ENCODE results near the gene CDK14.
"Not testable (repeated sequence)": the region's sequence is repeated elsewhere in the genome, so short reads cannot be mapped to it uniquely, and the experiment has no call there.

CDK14 gene

GRCh38 chr7:90923541-90923997, 327.4 kb downstream of the CDK14 start:
- DNase-seq = no peak

- DNase-seq = not testable (repeated sequence)
Measured at GRCh38 chr7:90928700-90929424, 332.7 kb downstream of the CDK14 start.

DNA sequence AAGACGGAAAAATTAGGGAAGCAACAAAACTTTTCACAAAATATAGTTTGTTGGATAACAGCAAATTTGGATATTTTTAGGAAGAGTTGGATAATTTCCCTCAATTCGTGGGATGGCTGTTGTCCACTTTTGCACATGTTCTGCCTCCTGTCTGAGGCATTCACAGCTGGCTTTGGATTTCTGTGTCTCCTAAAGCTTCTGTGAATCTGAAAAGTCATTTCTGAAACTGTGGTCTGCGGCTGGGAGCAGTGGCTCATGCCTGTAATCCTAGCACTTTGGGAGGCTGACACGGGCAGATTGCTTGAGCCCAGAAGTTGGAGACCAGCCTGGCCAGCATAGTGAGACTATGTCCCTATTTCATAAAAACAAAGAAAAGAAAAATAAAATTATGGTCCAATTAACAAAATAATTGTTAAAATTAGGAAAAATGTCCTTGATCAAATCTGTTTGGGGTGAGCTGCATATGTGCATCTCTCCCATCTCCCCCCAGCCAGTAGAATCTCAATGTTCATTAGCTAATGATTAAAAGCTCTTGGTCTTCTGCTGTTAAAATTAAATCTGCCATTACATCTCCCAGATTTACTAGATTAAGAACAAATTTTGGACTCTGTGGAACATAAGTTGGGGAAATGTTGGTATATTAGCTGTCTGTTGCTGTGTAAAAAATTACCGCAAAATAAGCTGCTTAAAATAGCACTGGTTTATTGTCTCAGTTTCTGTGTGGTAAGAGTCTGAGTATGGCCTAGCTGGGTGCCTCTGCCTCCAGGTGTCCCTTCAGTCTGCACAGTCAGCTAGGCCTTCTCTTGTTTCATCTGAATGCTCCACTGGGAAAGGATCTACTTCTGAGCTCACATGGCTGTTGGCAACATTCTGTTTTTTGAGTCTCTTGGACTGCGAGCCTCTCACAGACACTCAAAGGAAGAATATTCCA, 336.1 kb downstream of the CDK14 start:
- DNase-seq = no peak

GRCh38 chr7:90933041-90933440, 336.9 kb downstream of the CDK14 start:
- DNase-seq = no peak

GRCh38 chr7:90933984-90934383, 337.9 kb downstream of the CDK14 start:
- no peak for DNase-seq

DNA sequence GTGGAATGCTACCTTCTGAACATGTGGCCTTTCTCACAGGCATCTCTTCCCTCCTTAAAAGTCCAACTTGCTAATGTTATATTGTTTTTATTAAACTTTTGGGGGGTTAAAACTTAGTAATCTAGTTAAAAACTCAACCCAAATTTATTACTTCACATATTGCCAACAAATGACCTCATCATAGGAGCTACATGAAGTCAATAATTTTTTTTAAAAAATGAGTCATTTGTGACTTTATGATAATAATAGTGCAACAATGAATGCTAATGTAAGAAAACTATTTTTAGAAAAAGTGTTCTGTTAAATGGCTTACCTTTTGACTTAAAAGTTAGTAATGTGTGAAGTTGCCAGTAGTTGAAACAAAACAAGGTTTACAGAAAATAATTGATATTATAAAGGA, 342.2 kb downstream of the CDK14 start:
- DNase-seq = no peak

DNA sequence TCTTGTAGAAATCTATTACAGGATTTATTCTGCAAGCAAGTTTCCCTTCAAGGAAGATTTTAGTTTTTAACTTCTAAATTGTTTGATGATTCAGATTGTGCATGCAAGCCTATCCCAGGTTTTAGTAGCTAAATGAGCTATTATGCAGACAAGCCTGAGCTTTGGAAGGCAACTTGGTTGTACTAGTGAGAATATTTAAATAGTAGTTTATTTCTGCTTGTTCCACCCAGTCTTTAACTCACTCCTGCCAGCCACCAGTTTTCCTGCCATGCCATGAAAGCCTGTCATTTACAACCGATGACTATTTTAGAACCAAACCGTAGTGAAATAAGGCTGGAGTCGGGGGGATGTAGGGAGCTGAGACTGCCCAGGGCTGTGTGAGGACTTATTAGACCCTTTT, 343.5 kb downstream of the CDK14 start:
- no peak for DNase-seq

GRCh38 chr7:90944021-90944420, 347.9 kb downstream of the CDK14 start:
- DNase-seq = no peak

DNA sequence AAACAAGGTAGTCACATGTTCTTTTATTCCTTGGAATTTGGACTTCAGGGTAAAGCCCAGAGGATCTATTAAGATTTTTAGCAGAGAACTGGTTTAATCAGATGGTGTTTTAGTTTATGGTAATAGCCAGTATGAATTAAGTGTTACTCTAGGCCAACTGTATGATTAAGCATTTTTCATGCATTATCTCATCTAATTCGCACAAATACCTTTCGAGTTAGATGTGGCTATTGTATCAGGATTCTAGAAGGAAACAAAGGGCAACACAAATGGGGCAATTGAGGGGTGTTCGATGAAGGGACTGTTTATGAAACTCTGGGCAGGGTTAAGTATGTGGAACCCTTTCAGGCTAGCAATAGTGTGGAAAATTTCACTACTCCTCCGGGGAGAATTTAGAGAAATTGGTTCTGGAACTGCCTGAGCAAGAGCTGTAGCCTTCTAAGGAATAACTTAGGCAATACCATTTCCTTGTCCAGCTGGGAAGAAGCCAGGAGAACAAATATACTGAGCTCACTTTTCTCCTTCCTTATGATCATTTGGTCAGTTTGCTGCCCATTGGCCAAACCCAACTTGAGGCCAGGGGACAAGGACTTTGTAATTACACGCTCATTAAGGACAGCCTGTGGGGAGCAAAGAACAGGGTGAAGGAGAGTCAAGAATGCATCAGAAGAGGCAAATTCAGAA, 349.1 kb downstream of the CDK14 start:
- no peak for DNase-seq

DNA sequence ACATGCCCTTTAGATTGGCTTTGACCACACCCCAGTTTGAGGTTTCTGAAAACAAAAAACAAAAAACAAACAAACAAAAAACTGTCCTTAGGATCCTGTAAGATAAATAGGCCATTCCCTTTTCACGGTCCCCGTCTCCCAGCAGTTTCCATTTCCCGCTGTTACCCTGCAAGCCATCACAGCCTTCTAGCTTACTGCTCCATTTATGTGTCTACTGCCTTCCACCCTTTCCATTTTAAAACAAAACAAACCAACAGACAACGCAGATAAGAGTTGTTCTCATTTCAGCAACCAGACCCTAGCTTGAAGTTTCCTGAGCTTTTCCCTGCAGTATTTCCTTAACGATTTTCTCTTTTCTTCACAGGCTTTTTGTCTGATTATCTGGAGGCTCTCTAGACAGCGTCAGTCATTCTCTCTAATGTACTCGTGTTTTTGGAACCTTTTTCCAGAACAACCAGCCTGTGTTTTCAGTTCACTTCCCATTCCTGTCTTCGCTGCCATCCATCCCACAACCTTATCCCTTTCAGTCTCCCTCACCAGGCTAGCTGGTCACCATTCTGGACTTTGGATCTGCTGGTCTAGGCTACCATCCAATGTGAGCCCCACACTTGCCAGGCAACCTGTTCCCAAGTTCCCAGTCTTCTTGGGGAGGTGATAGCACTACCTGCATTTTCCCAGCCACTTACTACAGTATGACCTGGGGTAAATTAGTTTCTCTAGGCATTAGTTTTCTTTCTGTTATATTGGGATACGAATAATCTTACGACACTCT, 350.8 kb downstream of the CDK14 start:
- no peak for DNase-seq

DNA sequence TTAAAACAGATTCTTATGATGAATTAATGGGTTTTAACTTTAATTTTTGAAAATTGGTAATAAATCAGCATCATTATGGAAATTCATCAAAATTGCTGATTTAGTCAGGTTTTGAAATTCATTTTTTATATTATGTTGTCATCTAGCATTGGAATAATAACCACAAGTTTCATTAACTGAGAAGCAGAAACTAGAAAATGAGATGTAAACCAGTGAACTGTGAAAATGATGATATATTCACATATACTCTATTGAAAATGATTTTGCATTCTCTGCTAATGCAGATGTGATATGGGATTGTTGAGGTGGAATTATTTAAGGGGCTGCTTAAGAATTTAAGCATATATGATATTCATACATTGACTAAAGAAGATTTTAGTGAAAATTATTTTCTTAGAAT, 352.0 kb downstream of the CDK14 start:
- DNase-seq = no peak

DNA sequence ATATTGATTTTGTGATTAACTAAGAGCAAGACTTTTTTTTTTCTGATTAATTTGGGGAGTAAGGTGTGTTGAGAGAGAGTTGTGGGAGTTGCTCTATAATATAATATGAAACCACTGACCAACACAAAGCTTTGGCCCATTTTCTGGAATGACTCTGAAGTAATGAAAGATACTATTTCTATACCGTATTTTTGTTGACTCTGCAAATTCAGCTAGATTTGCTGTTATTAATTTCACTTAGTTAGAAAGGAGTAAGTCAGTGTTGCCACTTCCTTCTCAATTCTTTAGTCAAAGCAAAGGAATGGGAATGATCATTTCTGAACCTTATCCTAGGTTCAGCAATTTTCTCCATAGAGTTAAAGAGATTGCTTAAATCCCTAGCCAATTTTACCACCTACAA, 355.1 kb downstream of the CDK14 start:
- no peak for DNase-seq

- DNase-seq = no peak
Measured at GRCh38 chr7:90951986-90952954, 356.1 kb downstream of the CDK14 start.

GRCh38 chr7:90955641-90956207, 359.6 kb downstream of the CDK14 start:
- DNase-seq = no peak

GRCh38 chr7:90957883-90958282, 361.8 kb downstream of the CDK14 start:
- no peak for DNase-seq

DNA sequence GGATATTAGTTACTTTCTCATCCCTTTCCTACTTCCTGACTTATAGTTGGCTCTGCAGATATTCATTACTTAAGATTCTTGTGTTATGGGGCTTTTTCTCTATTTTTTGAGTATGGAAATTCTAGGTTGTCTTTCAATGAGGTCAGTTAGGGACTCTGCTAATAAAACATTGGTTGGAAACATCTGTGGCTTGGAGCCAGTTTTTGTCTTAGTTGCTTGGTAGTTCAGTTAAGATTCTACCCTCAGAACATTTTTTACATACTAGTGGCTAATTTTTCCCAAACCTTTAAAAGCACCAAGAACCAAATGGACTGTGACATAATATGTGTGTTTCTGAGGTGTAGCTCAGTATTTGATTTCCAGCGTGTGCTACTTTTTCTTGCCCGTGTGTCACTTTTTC, 362.5 kb downstream of the CDK14 start:
- no peak for DNase-seq

DNA sequence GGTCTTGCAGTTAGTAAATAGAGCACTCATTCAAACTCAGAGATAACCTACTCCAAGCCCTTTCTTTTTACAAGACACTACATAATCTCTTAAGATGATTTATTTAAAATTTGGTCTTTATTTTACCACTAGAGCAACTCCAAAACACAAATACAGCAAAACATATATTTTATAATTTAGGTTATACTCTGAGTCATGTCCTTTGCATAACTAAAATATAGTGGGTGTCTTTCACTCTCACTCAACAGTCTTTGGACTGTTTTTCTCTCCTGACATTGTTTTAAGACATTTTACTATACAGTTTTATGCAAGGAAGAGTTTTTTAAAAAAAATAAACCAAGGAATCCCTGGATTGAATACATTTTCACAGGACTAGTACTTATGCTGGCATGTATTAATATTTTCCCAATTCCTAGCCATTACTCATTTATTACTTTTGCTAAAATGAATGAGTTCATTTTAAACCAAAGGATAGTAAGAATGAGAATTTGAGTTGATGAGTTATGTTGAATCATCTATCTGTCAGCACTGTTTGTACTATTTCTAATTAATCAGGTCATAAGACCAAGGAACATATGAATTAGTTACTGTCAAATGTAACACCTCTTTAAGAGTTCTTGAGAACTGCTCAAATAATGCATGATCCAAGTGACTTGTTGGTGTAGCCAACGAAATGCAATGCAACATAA, 365.1 kb downstream of the CDK14 start:
- DNase-seq = no peak

GRCh38 chr7:90965211-90965610, 369.1 kb downstream of the CDK14 start:
- DNase-seq = no peak

GRCh38 chr7:90966346-90966745, 370.2 kb downstream of the CDK14 start:
- no peak for DNase-seq

DNA sequence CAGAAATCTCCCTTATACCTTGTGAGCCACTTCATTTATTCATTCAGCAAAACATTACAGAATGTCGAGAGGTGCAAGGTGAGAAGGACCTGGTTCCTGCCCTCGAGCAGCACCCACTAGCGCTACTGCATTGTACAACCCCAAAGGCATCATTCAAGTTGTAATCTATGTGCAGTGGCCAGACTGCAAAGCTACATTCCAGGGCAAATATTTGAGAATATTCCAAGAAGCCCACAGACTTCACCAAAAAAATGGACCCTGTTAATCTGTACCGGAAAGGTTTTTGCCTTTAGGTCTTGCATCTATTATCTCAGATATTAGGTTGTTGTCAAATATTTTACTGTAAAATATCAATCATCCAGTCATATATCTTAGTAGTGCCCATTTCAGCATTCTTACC, 372.8 kb downstream of the CDK14 start:
- no peak for DNase-seq
